Neural cell (in vitro differentiated cells): ENCODE measurements around the gene PLCXD3.
"Not testable (repeated sequence)": the region's sequence is repeated elsewhere in the genome, so short reads cannot be mapped to it uniquely, and the experiment has no call there.

Source experiments
- EP300 ChIP-seq: fragments of 450-650 bp; conservative IDR thresholded peaks from 2 replicates; pipeline ENCODE4 v1.6.1; 2014; ENCODE audit warnings: antibody characterized with exemption, mild to moderate bottlenecking, moderate library complexity; ENCODE audit not compliant: poor library complexity, severe bottlenecking
- EZH2 ChIP-seq: fragments of 200-600, 300-800 bp; shearing (Covaris generic), sonication (generic); IDR thresholded peaks from 2 replicates; pipeline ENCODE4 v1.6.1; 2014; ENCODE audit warnings: antibody characterized with exemption, low read length, borderline replicate concordance, mild to moderate bottlenecking; ENCODE audit not compliant: insufficient read depth, poor library complexity, severe bottlenecking
- MXI1 ChIP-seq: fragments of 450-650 bp; conservative IDR thresholded peaks from 2 replicates; pipeline ENCODE4 v1.6.1; 2014; ENCODE audit warnings: antibody characterized with exemption, mild to moderate bottlenecking; ENCODE audit not compliant: poor library complexity, severe bottlenecking
- POLR2AphosphoS5 ChIP-seq: IDR thresholded peaks from 2 replicates; pipeline ENCODE4 v1.6.1; 2012
- TAF1 ChIP-seq: IDR thresholded peaks from 2 replicates; pipeline ENCODE4 v1.6.1; 2012; ENCODE audit warnings: low read depth
- TF ChIP-seq, protein P1 (sequence below): fragments of 450-650 bp; IDR thresholded peaks from 2 replicates; pipeline ENCODE4 v1.5.1; 2014; ENCODE audit warnings: antibody characterized with exemption, mild to moderate bottlenecking, moderate library complexity; ENCODE audit not compliant: poor library complexity, severe bottlenecking
- TF ChIP-seq, protein P2 (sequence below): IDR thresholded peaks from 2 replicates; pipeline ENCODE4 v1.6.1; 2012; ENCODE audit warnings: borderline replicate concordance

DNA sequence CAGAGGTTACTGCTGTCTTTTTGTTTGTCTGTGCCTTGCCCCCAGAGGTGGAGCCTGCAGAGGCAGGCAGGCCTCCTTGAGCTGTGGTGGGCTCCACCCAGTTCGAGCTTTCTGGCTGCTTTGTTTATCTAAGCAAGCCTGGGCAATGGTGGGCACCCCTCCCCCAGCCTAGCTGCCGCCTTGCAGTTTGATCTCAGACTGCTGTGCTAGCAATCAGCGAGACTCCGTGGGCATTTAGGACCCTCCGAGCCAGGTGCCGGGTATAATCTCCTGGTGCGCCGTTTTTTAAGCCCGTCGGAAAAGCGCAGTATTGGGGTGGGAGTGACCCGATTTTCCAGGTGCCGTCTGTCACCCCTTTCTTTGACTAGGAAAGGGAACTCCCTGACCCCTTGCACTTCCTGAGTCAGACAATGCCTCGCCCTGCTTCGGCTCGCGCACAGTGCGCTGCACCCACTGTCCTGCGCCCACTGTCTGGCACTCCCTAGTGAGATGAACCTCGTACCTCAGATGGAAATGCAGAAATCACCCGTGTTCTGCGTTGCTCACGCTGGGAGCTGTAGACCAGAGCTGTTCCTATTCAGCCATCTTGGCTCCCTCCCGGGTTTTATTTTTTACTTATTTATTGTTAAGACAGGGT is 16.8 kb downstream of the PLCXD3 start:
- TF ChIP-seq, protein P1, sequence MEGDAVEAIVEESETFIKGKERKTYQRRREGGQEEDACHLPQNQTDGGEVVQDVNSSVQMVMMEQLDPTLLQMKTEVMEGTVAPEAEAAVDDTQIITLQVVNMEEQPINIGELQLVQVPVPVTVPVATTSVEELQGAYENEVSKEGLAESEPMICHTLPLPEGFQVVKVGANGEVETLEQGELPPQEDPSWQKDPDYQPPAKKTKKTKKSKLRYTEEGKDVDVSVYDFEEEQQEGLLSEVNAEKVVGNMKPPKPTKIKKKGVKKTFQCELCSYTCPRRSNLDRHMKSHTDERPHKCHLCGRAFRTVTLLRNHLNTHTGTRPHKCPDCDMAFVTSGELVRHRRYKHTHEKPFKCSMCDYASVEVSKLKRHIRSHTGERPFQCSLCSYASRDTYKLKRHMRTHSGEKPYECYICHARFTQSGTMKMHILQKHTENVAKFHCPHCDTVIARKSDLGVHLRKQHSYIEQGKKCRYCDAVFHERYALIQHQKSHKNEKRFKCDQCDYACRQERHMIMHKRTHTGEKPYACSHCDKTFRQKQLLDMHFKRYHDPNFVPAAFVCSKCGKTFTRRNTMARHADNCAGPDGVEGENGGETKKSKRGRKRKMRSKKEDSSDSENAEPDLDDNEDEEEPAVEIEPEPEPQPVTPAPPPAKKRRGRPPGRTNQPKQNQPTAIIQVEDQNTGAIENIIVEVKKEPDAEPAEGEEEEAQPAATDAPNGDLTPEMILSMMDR: not testable (repeated sequence)
- TF ChIP-seq EZH2, TAF1, EP300, POLR2AphosphoS5, MXI1: not testable (repeated sequence)
- TF ChIP-seq, protein P2, sequence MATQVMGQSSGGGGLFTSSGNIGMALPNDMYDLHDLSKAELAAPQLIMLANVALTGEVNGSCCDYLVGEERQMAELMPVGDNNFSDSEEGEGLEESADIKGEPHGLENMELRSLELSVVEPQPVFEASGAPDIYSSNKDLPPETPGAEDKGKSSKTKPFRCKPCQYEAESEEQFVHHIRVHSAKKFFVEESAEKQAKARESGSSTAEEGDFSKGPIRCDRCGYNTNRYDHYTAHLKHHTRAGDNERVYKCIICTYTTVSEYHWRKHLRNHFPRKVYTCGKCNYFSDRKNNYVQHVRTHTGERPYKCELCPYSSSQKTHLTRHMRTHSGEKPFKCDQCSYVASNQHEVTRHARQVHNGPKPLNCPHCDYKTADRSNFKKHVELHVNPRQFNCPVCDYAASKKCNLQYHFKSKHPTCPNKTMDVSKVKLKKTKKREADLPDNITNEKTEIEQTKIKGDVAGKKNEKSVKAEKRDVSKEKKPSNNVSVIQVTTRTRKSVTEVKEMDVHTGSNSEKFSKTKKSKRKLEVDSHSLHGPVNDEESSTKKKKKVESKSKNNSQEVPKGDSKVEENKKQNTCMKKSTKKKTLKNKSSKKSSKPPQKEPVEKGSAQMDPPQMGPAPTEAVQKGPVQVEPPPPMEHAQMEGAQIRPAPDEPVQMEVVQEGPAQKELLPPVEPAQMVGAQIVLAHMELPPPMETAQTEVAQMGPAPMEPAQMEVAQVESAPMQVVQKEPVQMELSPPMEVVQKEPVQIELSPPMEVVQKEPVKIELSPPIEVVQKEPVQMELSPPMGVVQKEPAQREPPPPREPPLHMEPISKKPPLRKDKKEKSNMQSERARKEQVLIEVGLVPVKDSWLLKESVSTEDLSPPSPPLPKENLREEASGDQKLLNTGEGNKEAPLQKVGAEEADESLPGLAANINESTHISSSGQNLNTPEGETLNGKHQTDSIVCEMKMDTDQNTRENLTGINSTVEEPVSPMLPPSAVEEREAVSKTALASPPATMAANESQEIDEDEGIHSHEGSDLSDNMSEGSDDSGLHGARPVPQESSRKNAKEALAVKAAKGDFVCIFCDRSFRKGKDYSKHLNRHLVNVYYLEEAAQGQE: not testable (repeated sequence)
